Psoas muscle (tissue), 8 donors: ENCODE data around the gene LPP. TPM values are rescaled to one million over a fixed set of nuclear protein-coding genes. Genes with fewer than 3 reads are reported as not detected.
A peak's percentile ranks its signal among the peaks of the same experiment; 100 is the strongest.
"Not testable (repeated sequence)": the region's sequence is repeated elsewhere in the genome, so short reads cannot be mapped to it uniquely, and the experiment has no call there.

Experiments used
- ATAC-seq, 4 donors: fragments of 200-7000 bp; cut with Tn5 transposase; one replicate each; pipeline ENCODE4 v1.9.1; 2020; ENCODE audit warnings: moderate library complexity in 3 of 4, mild to moderate bottlenecking in 2 of 4
- DNase-seq, 2 donors: peaks; one replicate each; pipeline ENCODE4 v3.0.0-alpha.2; 2020
- H3K27ac ChIP-seq: fragments of 200-600 bp; one replicate; pipeline ENCODE4 v1.8.0; 2022
- H3K27me3 ChIP-seq, 3 donors: fragments of 200-600 bp in 1 of 3; one replicate each; pipeline versions ENCODE4 v1.6.1 to v1.8.0; 2013 to 2022; ENCODE audit warnings: low read length in 2 of 3, mild to moderate bottlenecking in 2 of 3, moderate library complexity in 1 of 3; ENCODE audit not compliant: insufficient read depth in 3 of 3
- H3K36me3 ChIP-seq, 2 donors: fragments of 200-600 bp in 1 of 2; one replicate each; pipeline versions ENCODE4 v1.6.1 to v1.8.0; 2013 to 2022; ENCODE audit warnings: low read depth in 1 of 2, mild to moderate bottlenecking in 1 of 2, moderate library complexity in 1 of 2; ENCODE audit not compliant: insufficient read depth in 1 of 2
- H3K4me1 ChIP-seq: fragments of 200-600 bp; one replicate; pipeline ENCODE4 v1.8.0; 2022
- H3K4me3 ChIP-seq: fragments of 200-600 bp; one replicate; pipeline ENCODE4 v1.8.0; 2022; ENCODE audit warnings: mild to moderate bottlenecking
- H3K9me3 ChIP-seq: fragments of 200-600 bp; one replicate; pipeline ENCODE4 v1.8.0; 2022
- CTCF ChIP-seq: fragments of 200-600 bp; IDR thresholded peaks from one replicate; pipeline ENCODE4 v1.8.0; 2022; ENCODE audit warnings: antibody characterized with exemption
- WGBS, 3 donors: extraction: QIAGEN DNeasy Blood & Tissue Kit; methylation state at CpG; one replicate each; pipeline versions ENCODE4 v1.1.6 to v1.1.7; 2013; 5-methylcytosine and 5-hydroxymethylcytosine counted together
- intact Hi-C, 2 donors: fragments of 100-400 bp; cut with DNase I; formaldehyde crosslinking; loops; one replicate each; pipeline versions ENCODE4 v1.11.0 to v1.14.2; 2022
- polyA plus RNA-seq, 3 donors: library from polyadenylated mRNA; stranded (reverse); fragments of 200-250 nt; gene quantifications; one replicate each; pipeline ENCODE4 v1.2.3, GENCODE V29; 2013
- total RNA-seq, 4 donors: library from RNA; stranded (reverse); fragmentation: NEBNext Ultra II Directional in 2 of 4; extraction: Animal tissue kit (Norgen Biotek cat#: 25700) in 2 of 4; gene quantifications; one replicate each; pipeline versions ENCODE4 v1.2.1 to v1.2.4, GENCODE V29; 2021 to 2023
- donor health status: healthy with polysubstance abuse.
- donor health status: DM: no; HTN: no; CAD: no; lungs with moderate emphysema.
- donor health status: Bipolar disorder and iron deficiency.
- donor health status: healthy.
- donor health status: DM: yes; HTN: yes; CAD: no.
- donor health status: DM: no; HTN: no; CAD: no.
- donor health status: DM: no; HTN: no; CAD: no.
- donor health status: DM: yes; HTN: yes; CAD: no.

LPP gene
- total and polyA plus RNA-seq, 7 donors: 2.6 to 80.3 (median 42.8) TPM

- H3K27me3 ChIP-seq: no peaks in the 10 kb centered on the region
- H3K9me3 ChIP-seq: no peaks in the 10 kb centered on the region
- DNase-seq: no peak
- 39 to 69% (median 65%) methylated on average over 2 of the region's 2 CpGs for WGBS, 3 donors
- intact Hi-C loops: no loop called here
- H3K4me1 ChIP-seq: peaks cover 36% of the 10 kb centered on the region
- ATAC-seq: peak; percentile 36 to 46 (median 39)
- H3K4me3 ChIP-seq: no peak overlapping the region
- TF ChIP-seq CTCF: no peak
- H3K27ac ChIP-seq: no peak overlapping the region
- H3K36me3 ChIP-seq: peaks cover 0 to 6% of the 10 kb centered on the region in 2 donors
These were observed 284.0 kb downstream of the LPP start for GRCh38 chr3:188437926-188438325.

GRCh38 chr3:188439080-188439479, 285.1 kb downstream of the LPP start:
- TF ChIP-seq CTCF: no peak
- H3K4me3 ChIP-seq: no peak overlapping the region
- peaks cover 25% of the 10 kb centered on the region for H3K4me1 ChIP-seq
- H3K9me3 ChIP-seq: no peaks in the 10 kb centered on the region
- H3K36me3 ChIP-seq: peaks cover 0 to 6% of the 10 kb centered on the region in 2 donors
- ATAC-seq (peak in 3 of 4 donors; percentile 28 to 69 (median 54)), DNase-seq (no peak)
- 51 to 60% (median 55%) methylated on average over 5 of the region's 5 CpGs for whole genome bisulfite sequencing, 3 donors
- intact Hi-C loops: no loop called here
- H3K27me3 ChIP-seq: no peaks in the 10 kb centered on the region
- peak overlapping the region; percentile 43 for H3K27ac ChIP-seq

GRCh38 chr3:188440340-188440972, 286.5 kb downstream of the LPP start:
- DNase-seq (no peak), ATAC-seq (no peak)
- 80 to 90% (median 82%) methylated on average over 1 of the region's 1 CpG for WGBS, 3 donors
- Histone ChIP-seq H3K9me3 (no peaks in the 10 kb centered on the region), H3K4me3 (no peak overlapping the region), H3K4me1 (peaks cover 25% of the 10 kb centered on the region), H3K36me3 (peaks cover 0 to 6% of the 10 kb centered on the region in 2 donors), H3K27ac (no peak overlapping the region), H3K27me3 (no peaks in the 10 kb centered on the region)
- intact Hi-C loops: no loop called here
- TF ChIP-seq CTCF: no peak

- whole genome bisulfite sequencing, 3 donors: 94 to 95% (median 95%) methylated on average over 8 of the region's 8 CpGs
- DNase-seq (no peak), ATAC-seq (no peak)
- Histone ChIP-seq H3K4me1 (peaks cover 24% of the 10 kb centered on the region), H3K4me3 (no peak overlapping the region), H3K9me3 (no peaks in the 10 kb centered on the region), H3K27ac (no peak overlapping the region), H3K27me3 (no peaks in the 10 kb centered on the region), H3K36me3 (peaks cover 0 to 6% of the 10 kb centered on the region in 2 donors)
- TF ChIP-seq CTCF: no peak
- intact Hi-C loops: no loop called here
These were observed 288.5 kb downstream of the LPP start for GRCh38 chr3:188442430-188442829.

- H3K4me1 ChIP-seq, H3K36me3 ChIP-seq, H3K27me3 ChIP-seq, H3K4me3 ChIP-seq, intact Hi-C loops, H3K9me3 ChIP-seq, DNase-seq, ATAC-seq, H3K27ac ChIP-seq: not testable (repeated sequence)
- 97 to 100% (median 98%) methylated on average over 4 of the region's 4 CpGs for WGBS, 3 donors
These were observed 291.2 kb downstream of the LPP start for GRCh38 chr3:188445175-188445574.
